Suprapubic skin (tissue), 3 donors: ENCODE data around the gene PGA5.

Experiments
- EP300 ChIP-seq: sonication (generic); formaldehyde crosslinking; IDR thresholded peaks from one replicate; pipeline ENCODE4 v1.6.1; 2017; ENCODE audit warnings: antibody characterized with exemption
- POLR2A ChIP-seq, 2 donors: fragments of 450-650 bp; IDR thresholded peaks; one replicate each; pipeline ENCODE4 v1.6.1; 2017; ENCODE audit warnings: antibody characterized with exemption in 2 of 2, mild to moderate bottlenecking in 2 of 2, moderate library complexity in 2 of 2
- TF ChIP-seq, protein P1 (sequence below), 2 donors: fragments of 200-600 bp in 1 of 2; fragments of 450-650 bp in 1 of 2; sonication (generic) in 1 of 2; IDR thresholded peaks; one replicate each; pipeline ENCODE4 v1.5.1; 2016 to 2019; ENCODE audit warnings: antibody characterized with exemption in 2 of 2, mild to moderate bottlenecking in 1 of 2, moderate library complexity in 1 of 2

GRCh38 chr11:61287338-61287977 is 46.5 kb downstream of the PGA5 start:
- no peak for TF ChIP-seq POLR2A (IDR thresholded peaks at IDR 0.05)
- TF ChIP-seq, protein P1, sequence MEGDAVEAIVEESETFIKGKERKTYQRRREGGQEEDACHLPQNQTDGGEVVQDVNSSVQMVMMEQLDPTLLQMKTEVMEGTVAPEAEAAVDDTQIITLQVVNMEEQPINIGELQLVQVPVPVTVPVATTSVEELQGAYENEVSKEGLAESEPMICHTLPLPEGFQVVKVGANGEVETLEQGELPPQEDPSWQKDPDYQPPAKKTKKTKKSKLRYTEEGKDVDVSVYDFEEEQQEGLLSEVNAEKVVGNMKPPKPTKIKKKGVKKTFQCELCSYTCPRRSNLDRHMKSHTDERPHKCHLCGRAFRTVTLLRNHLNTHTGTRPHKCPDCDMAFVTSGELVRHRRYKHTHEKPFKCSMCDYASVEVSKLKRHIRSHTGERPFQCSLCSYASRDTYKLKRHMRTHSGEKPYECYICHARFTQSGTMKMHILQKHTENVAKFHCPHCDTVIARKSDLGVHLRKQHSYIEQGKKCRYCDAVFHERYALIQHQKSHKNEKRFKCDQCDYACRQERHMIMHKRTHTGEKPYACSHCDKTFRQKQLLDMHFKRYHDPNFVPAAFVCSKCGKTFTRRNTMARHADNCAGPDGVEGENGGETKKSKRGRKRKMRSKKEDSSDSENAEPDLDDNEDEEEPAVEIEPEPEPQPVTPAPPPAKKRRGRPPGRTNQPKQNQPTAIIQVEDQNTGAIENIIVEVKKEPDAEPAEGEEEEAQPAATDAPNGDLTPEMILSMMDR (IDR thresholded peaks at IDR 0.05): no peak
- no peak for TF ChIP-seq EP300
